Breast epithelium (tissue), 3 donors: ENCODE results near the gene BCL6.

Experiments
- POLR2AphosphoS5 ChIP-seq, 3 donors: sonication (generic); formaldehyde crosslinking; IDR thresholded peaks; one replicate each; pipeline ENCODE4 v1.6.1; 2017; ENCODE audit warnings: antibody characterized with exemption in 3 of 3
- TF ChIP-seq, protein P1 (sequence below), 3 donors: fragments of 450-650 bp; IDR thresholded peaks; one replicate each; pipeline ENCODE4 v1.5.1; 2016 to 2017; ENCODE audit warnings: antibody characterized with exemption in 3 of 3, mild to moderate bottlenecking in 3 of 3, moderate library complexity in 3 of 3

DNA sequence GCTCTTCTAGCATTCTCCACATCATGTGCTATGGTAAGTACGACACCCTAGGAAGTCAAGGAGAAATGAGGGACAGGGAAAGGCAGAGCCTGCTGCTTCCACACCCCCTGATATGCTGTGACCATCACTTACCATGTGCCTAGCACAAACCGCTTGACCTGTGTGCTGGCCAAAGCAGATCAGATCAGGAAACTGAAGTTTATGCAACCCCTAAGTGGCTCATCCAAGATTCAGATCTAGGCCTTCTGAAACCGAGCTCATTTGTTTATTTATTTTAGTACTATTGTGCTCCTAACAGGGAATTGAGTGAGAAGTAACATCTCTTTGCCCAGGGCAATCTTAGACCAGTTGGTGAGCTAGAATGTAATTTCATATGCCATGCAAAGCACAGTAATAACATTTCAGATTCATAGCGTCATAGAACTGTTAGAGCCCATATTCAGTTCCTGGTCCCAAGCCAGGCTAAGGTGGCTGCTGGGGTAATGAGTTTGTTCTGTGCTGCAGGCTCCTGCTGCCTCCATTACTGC is 42.7 kb downstream of the BCL6 start, which contains the start of gene RTP2:
- TF ChIP-seq, protein P1, sequence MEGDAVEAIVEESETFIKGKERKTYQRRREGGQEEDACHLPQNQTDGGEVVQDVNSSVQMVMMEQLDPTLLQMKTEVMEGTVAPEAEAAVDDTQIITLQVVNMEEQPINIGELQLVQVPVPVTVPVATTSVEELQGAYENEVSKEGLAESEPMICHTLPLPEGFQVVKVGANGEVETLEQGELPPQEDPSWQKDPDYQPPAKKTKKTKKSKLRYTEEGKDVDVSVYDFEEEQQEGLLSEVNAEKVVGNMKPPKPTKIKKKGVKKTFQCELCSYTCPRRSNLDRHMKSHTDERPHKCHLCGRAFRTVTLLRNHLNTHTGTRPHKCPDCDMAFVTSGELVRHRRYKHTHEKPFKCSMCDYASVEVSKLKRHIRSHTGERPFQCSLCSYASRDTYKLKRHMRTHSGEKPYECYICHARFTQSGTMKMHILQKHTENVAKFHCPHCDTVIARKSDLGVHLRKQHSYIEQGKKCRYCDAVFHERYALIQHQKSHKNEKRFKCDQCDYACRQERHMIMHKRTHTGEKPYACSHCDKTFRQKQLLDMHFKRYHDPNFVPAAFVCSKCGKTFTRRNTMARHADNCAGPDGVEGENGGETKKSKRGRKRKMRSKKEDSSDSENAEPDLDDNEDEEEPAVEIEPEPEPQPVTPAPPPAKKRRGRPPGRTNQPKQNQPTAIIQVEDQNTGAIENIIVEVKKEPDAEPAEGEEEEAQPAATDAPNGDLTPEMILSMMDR (IDR thresholded peaks at IDR 0.05) = no peak
- no peak for TF ChIP-seq POLR2AphosphoS5 (IDR thresholded peaks at IDR 0.05)
